GM12891 (cell line): ENCODE measurements around the gene PDCD2L.

Experiments
- DNase-seq: peaks from one replicate; pipeline ENCODE4 v3.0.0; 2011; ENCODE audit warnings: low spot score; ENCODE audit not compliant: insufficient read length
- FAIRE-seq: peaks from 2 replicates; lab custom pipeline; 2011; peaks lifted over from hg19 to GRCh38; lab: Jason Lieb, UNC
- PAX5 ChIP-seq: IDR thresholded peaks from 2 replicates; pipeline ENCODE4 v1.6.1; 2011; ENCODE audit warnings: low read length, moderate library complexity, mild to moderate bottlenecking; ENCODE audit not compliant: insufficient read depth, severe bottlenecking
- POLR2A ChIP-seq: IDR thresholded peaks from 2 replicates; pipeline ENCODE4 v1.6.1; 2011; ENCODE audit warnings: low read depth, low read length, control low read depth
- POLR2AphosphoS5 ChIP-seq: IDR thresholded peaks from 2 replicates; pipeline ENCODE4 v1.6.1; 2011; ENCODE audit warnings: low read depth, low read length, control low read depth
- POU2F2 ChIP-seq: IDR thresholded peaks from 2 replicates; pipeline ENCODE4 v1.6.1; 2011; ENCODE audit warnings: low read depth, mild to moderate bottlenecking, control low read depth, low read length, moderate library complexity
- SPI1 ChIP-seq: IDR thresholded peaks from 2 replicates; pipeline ENCODE4 v1.6.1; 2011; ENCODE audit warnings: low read depth, low read length, control low read depth
- TAF1 ChIP-seq: IDR thresholded peaks from 2 replicates; pipeline ENCODE4 v1.6.1; 2011; ENCODE audit warnings: low read depth, low read length, control low read depth

PDCD2L gene

DNA sequence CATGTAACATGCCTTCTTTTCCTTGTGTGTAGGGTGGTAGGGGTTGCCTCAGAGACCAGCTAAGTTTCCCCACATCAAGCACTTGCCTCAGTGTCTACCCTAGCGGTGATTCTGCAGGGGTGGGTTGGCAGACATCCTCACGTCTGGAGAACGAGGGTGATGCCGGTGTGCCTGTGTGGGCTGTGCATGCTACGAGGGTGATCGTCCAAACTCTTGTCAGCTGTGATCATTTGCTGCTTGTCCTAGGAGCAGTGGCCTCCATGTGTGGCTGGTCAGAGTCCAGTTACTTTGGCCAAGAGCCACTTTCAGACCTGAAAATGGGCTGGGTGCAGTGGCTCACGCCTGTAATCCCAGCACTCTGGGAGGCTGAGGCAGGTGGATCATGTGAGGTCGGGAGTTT lies 34.1 kb upstream of the PDCD2L start:
- DNase-seq, result no peak
- no peak for FAIRE-seq
- no peak for TF ChIP-seq POLR2AphosphoS5
- TF ChIP-seq POLR2A, result no peak
- no peak for TF ChIP-seq SPI1
- TF ChIP-seq PAX5, result no peak
- no peak for TF ChIP-seq POU2F2
- no peak for TF ChIP-seq TAF1

DNA sequence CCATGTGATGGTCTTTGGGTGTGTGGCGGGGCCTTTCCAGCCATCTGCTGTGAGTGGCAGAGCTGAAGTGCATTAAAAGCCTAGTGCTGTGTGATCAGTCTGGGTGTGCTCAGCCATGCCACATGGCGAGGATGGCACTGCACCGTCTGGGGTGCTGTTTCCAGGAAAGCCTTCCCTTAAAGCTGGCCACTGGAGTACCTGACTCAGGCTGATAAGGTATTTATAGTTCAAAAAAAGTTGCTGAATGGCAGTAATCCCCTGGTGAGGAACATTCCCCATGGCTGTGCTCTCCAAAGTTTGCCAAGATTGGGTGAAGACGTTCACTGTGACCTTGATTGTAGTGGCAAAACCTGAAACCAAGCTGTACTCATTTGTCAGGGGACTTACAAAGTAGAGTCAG lies 33.2 kb upstream of the PDCD2L start:
- no peak for DNase-seq
- TF ChIP-seq TAF1 (no peak), PAX5 (no peak), POLR2A (no peak), SPI1 (no peak), POLR2AphosphoS5 (no peak), POU2F2 (no peak)
- no peak for FAIRE-seq

DNA sequence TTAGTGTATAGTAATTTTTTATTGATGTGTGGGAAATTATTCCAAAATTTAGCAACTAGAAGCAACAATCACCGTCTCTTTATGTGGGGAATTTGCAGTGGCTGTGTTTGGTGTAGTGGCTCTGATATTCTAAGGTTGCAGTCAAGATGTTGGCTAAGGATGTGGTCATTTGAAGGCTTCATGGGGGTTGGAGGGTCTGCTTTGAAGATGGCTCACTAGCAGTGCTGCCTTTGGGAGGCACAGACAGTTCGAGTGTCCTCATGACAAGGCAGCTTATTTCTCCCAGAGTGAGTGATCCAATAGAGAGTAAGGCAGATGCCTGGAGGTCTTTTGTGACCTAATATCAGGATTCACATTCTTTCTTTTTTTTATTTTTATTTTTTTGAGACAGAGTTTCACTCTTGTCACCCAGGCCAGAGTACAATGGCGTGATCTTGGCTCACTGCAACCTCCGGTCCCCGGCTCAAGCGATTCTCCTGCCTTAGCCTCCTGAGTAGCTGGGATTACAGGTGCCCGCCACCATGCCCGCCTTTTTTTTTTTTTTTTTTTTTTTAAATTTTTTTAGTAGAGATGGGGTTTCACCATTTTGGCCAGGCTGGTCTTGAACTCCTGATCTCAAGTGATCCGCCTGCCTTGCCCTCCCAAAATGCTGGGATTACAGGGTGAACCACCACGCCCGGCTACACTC lies 30.5 kb upstream of the PDCD2L start:
- no peak for TF ChIP-seq PAX5
- TF ChIP-seq POLR2A, result no peak
- TF ChIP-seq TAF1, result no peak
- TF ChIP-seq POU2F2, result no peak
- TF ChIP-seq POLR2AphosphoS5, result no peak
- no peak for TF ChIP-seq SPI1
- no peak for FAIRE-seq
- no peak for DNase-seq

DNA sequence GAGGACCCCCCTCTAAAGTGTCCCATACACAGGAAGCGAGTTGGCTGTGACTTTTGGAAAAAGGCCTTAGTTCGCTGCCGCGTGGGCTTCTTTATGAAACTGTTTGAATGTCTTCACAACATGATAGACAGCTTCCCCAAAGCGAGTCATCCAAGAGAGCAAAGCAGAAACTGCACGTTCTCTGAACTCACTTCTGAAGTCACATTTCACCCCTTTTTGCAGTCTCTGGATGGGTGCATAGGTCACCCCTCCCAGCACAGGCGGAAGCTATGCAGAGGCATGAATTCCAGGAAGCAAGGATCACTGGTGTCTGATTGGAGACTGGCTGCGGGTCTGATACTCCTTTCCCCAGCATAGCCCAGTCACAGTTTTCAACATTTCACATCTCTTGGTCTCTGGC lies 28.6 kb upstream of the PDCD2L start:
- DNase-seq, result no peak
- FAIRE-seq, result no peak
- TF ChIP-seq PAX5 (no peak), SPI1 (no peak), POLR2A (no peak)

DNA sequence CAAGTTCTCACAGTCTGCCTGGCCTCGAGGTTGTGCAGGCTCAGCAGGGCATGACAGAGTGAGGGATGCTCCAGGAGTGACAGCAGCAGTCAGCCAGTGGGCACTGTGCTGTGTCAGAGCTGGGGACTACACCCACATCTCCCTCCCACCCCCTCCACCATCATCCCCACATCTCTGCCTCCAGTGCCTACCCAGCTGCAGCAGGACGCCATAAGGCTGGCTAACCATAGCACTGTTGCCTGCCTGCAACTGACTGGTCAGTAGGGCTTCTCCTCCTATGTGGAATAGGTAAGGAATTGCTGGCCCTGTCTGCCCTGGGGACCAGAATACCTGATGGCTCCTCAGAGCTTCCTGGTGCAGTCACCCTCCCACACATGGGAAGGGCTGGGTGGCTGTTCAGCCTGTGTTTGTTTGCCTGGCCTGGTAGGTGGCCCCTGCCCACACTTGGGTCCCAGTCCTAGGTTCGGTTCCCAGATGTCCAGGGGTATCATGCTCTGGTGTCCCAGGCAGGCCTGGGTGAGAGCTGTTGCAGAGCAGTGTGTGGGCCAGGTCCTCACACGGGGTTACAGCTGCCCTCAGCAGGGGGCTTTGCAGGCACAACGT lies 23.5 kb upstream of the PDCD2L start:
- no peak for DNase-seq
- no peak for TF ChIP-seq TAF1
- no peak for TF ChIP-seq POLR2A
- no peak for TF ChIP-seq PAX5
- TF ChIP-seq SPI1, result no peak
- TF ChIP-seq POU2F2, result no peak
- TF ChIP-seq POLR2AphosphoS5, result no peak
- no peak for FAIRE-seq

DNA sequence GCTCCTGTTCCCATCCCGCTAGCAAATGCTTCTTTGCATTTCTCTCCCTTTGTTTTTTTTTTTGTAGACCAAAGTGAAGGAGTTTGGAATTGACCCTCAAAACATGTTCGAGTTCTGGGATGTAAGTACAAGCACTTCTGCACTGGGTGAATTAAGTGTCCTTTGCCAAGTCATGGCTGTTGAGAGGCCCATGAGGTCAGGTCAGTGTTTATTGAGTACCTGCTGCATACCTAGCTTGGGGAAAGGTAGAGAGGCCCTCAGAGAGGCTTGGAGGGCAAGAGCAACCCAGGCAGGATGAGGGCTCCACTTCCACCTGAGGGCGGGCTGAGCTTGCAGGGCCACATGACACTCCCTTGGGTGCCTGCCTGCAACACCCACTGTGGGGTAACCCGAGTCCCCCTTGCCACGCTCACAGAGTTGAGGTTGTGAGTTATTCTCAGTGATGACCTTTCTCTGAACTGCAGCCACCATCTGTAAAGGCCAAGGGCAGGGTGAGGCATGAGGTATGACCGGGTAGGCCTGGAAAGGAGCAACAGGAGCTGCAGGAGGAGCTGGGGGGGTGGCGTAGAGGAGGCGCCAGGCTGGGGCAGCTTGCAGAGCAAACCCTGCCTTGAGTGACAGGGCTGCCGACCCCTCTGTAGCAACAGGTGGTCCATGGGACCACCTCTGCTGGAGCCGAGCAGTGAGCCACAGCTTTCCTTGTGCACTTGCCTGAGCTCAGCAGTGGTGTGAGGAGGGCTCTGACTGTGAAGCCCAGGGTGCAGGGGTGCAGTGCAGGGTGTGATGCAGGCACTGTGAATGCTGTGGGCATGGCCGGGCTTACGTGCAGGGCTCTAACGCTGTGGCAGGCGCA lies 22.6 kb upstream of the PDCD2L start:
- TF ChIP-seq POLR2AphosphoS5 (no peak), POLR2A (no peak), PAX5 (no peak), SPI1 (no peak), POU2F2 (no peak), TAF1 (no peak)
- FAIRE-seq, result no peak

DNA sequence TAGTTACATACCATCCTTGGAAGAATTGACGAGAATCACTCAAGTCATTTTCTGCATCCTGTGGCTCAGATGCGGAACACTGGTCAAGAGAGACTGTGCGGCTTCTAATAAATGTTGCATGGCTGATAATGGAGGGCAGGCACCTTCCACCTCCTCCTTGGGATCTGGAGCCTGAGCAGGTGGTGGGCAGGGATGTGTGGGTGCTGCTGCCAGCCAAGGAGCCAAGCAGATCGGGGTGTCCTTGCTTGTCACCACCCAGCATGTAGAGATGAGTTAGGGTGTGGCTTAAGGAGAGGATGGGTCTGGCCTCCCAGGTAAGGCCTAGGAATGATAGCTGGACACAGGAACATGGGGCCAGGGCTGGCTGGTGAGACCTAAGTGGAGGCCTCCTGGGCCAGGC lies 21.7 kb upstream of the PDCD2L start:
- DNase-seq, result no peak
- FAIRE-seq, result no peak
- TF ChIP-seq POLR2A (no peak), POLR2AphosphoS5 (no peak)

More for the DNA sequence above, 22.6 kb upstream of the PDCD2L start:
- DNase-seq, result no peak

DNA sequence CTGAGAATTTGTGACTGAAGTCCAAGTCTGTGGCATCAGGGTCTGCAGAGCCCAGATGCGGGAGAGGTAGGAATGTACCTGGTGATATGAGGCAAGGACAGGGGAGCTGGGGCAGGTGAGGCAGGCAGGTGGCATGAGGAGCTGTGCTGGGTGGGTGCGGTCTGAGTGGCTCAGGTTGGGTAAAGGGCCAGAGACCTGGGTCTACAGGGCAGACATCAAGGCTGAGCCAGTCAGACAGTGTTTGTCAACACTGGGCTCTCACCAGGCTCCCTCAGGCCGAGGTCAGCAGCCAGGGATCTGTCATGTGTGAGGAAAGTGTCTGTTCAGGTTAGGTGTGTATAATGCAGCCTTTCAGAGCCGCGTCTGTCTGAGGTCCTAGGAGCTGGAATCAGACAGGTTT lies 20.6 kb upstream of the PDCD2L start:
- DNase-seq (no peak), FAIRE-seq (peak; percentile 9)
- TF ChIP-seq TAF1 (no peak), SPI1 (no peak), POLR2A (no peak), POLR2AphosphoS5 (no peak), PAX5 (no peak), POU2F2 (no peak)

DNA sequence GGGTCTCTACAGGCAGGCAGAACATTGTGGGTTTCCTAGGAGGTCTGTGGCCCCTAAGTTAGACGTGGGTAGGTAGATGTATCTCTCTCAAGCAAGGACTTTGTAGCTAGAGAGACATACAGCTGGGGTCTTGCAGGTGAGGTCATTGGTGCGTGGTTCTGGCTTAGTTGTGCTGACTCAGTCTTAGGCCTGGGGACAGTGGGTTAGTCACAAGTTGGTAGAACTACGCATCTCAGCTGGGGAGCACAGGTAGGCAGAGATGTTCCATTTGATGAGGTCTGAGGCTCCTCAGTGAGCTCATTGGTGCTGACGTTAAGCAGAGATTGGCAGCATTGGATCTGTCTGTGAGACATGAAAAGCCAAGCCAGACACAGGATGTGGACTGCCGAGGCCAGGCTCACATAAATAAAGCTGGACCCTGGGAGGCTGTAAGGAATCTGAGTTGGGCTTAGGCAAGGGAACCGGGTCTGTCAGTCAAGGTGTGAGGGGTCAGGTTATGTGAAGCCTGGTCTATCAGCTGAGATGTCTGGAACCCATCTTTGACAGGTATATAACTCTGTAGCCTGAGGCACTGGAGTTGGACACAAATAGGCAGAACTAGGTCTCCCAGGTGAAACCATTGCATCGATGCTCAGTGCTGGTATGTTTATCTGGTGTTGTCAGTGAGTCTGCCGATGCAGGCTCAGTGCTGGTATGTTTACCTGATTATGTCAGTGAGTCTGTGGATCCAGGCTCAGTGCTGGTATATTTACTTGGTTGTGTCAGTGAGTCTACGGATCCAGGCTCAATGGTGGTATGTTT lies 17.4 kb upstream of the PDCD2L start:
- DNase-seq, result no peak
- FAIRE-seq, result no peak
- TF ChIP-seq PAX5 (no peak), TAF1 (no peak), POLR2AphosphoS5 (no peak), POU2F2 (no peak), POLR2A (no peak), SPI1 (no peak)
